GM19035 (cell line): ENCODE measurements around the gene TALDO1.

Experiments
- ATAC-seq: cut with Tn5 transposase; IDR thresholded peaks from one replicate; pipeline ENCODE4 v1.9.1; 2021; ENCODE audit not compliant: unreplicated experiment

Gene TALDO1

GRCh38 chr11:786235-787083, 39.2 kb downstream of the TALDO1 start:
- ATAC-seq: no peak

GRCh38 chr11:787084-787675, 39.9 kb downstream of the TALDO1 start:
- no peak for ATAC-seq

GRCh38 chr11:788009-788640, 40.9 kb downstream of the TALDO1 start:
- ATAC-seq: no peak

- ATAC-seq: no peak
These were observed 42.0 kb downstream of the TALDO1 start for GRCh38 chr11:788953-789940.

- ATAC-seq: no peak
These were observed 42.7 kb downstream of the TALDO1 start, which contains the start of gene CEND1 for GRCh38 chr11:789943-790342. CEND1 (minus strand) TSS chr11:790090; CDS start chr11:788576, 1,514 bp downstream.

- no peak for ATAC-seq
These were observed 43.7 kb downstream of the TALDO1 start for GRCh38 chr11:790721-791564.

- ATAC-seq: no peak
These were observed 44.6 kb downstream of the TALDO1 start for GRCh38 chr11:791658-792534.

GRCh38 chr11:792535-792821, 45.2 kb downstream of the TALDO1 start:
- no peak for ATAC-seq

- ATAC-seq: no peak
These were observed 45.6 kb downstream of the TALDO1 start for GRCh38 chr11:792873-793272.

- ATAC-seq: no peak
These were observed 46.3 kb downstream of the TALDO1 start for GRCh38 chr11:793556-793955.

- no peak for ATAC-seq
These were observed 46.9 kb downstream of the TALDO1 start for GRCh38 chr11:794013-794765.

- ATAC-seq: no peak
These were observed 47.7 kb downstream of the TALDO1 start for GRCh38 chr11:794766-795633.

GRCh38 chr11:795634-796564, 48.6 kb downstream of the TALDO1 start:
- ATAC-seq: no peak

- ATAC-seq: no peak
These were observed 49.5 kb downstream of the TALDO1 start for GRCh38 chr11:796565-797295.

- peak; percentile 49 for ATAC-seq
These were observed 50.2 kb downstream of the TALDO1 start for GRCh38 chr11:797296-798092.
